HG03097 (cell line): ENCODE measurements around the gene PDLIM5.

Source experiments
- ATAC-seq: cut with Tn5 transposase; IDR thresholded peaks from one replicate; pipeline ENCODE4 v1.9.1; 2021; ENCODE audit not compliant: unreplicated experiment, low FRiP score

The PDLIM5 gene

GRCh38 chr4:94673961-94674360 is 222.2 kb downstream of the PDLIM5 start:
- ATAC-seq = no peak

GRCh38 chr4:94676970-94677369 is 225.2 kb downstream of the PDLIM5 start:
- no peak for ATAC-seq

GRCh38 chr4:94678896-94679295 is 227.2 kb downstream of the PDLIM5 start:
- ATAC-seq = no peak

- ATAC-seq = no peak
Observed at GRCh38 chr4:94680176-94680862, 228.6 kb downstream of the PDLIM5 start.

- ATAC-seq = no peak
Observed at GRCh38 chr4:94686086-94686485, 234.3 kb downstream of the PDLIM5 start.

- ATAC-seq = no peak
Observed at GRCh38 chr4:94689155-94689860, 237.6 kb downstream of the PDLIM5 start.

- no peak for ATAC-seq
Observed at GRCh38 chr4:94690851-94691254, 239.1 kb downstream of the PDLIM5 start.

- ATAC-seq = no peak
Observed at GRCh38 chr4:94691552-94691951, 239.8 kb downstream of the PDLIM5 start.

- ATAC-seq = no peak
Observed at GRCh38 chr4:94695384-94695783, 243.6 kb downstream of the PDLIM5 start.

- no peak for ATAC-seq
Observed at GRCh38 chr4:94698187-94698586, 246.4 kb downstream of the PDLIM5 start.

- no peak for ATAC-seq
Observed at GRCh38 chr4:94700298-94700697, 248.6 kb downstream of the PDLIM5 start.

- no peak for ATAC-seq
Observed at GRCh38 chr4:94701631-94702300, 250.0 kb downstream of the PDLIM5 start.

- ATAC-seq = no peak
Observed at GRCh38 chr4:94711635-94712034, 259.9 kb downstream of the PDLIM5 start.

GRCh38 chr4:94714365-94715160 is 262.8 kb downstream of the PDLIM5 start:
- ATAC-seq = no peak

- ATAC-seq = no peak
Observed at GRCh38 chr4:94715726-94716125, 264.0 kb downstream of the PDLIM5 start.
